Thoracic aorta (tissue), 2 donors: ENCODE measurements around the gene NMRK1. TPM values are rescaled to one million over a fixed set of nuclear protein-coding genes. Genes with fewer than 3 reads are reported as not detected.

Source experiments
- ATAC-seq: fragments of 150-250 bp; one replicate; pipeline ENCODE4 v1.8.0; 2017; ENCODE audit warnings: low read depth; ENCODE audit not compliant: insufficient number of reproducible peaks, low FRiP score
- DNase-seq: peaks from one replicate; pipeline ENCODE4 v3.0.0-alpha.2; 2020; ENCODE audit warnings: low spot score
- H3K27ac ChIP-seq, 2 donors: fragments of 200-600 bp; sonication (generic); 1 replicate in 1 of 2; 2 replicates in 1 of 2; pipeline ENCODE4 v1.5.1; 2016; ENCODE audit warnings: mild to moderate bottlenecking in 2 of 2, moderate library complexity in 2 of 2
- H3K27me3 ChIP-seq: fragments of 200-600 bp; sonication (generic); replicated peaks from 2 replicates; pipeline ENCODE4 v1.6.0; 2016; ENCODE audit warnings: mild to moderate bottlenecking; ENCODE audit not compliant: insufficient read depth
- H3K36me3 ChIP-seq: fragments of 200-600 bp; sonication (generic); one replicate; pipeline ENCODE4 v1.5.1; 2016
- H3K4me1 ChIP-seq, 2 donors: fragments of 200-600 bp; sonication (generic); 1 replicate in 1 of 2; 2 replicates in 1 of 2; pipeline versions ENCODE4 v1.5.1 to v1.6.0; 2016; ENCODE audit warnings: low read depth in 2 of 2, mild to moderate bottlenecking in 1 of 2; ENCODE audit not compliant: control insufficient read depth in 1 of 2
- H3K4me3 ChIP-seq: fragments of 200-600 bp; sonication (generic); 2 replicates; pipeline ENCODE4 v1.5.1; 2016; ENCODE audit warnings: mild to moderate bottlenecking
- H3K9me3 ChIP-seq: fragments of 200-600 bp; sonication (generic); 2 replicates; pipeline ENCODE4 v1.5.1; 2016
- total RNA-seq, 2 donors: library from RNA; depleted of rRNA; stranded (reverse); fragments of >200 nt; gene quantifications; one replicate each; pipeline versions ENCODE4 v1.1.0 to v1.2.3, GENCODE V29; 2016
- TF ChIP-seq, protein P1 (sequence below): fragments of 200-600 bp; sonication (generic); IDR thresholded peaks from one replicate; pipeline ENCODE4 v1.5.1; 2019; ENCODE audit warnings: antibody characterized with exemption

The NMRK1 gene
- total RNA-seq, 2 donors from 2014 or later = 20.2 to 30.6 TPM

DNA sequence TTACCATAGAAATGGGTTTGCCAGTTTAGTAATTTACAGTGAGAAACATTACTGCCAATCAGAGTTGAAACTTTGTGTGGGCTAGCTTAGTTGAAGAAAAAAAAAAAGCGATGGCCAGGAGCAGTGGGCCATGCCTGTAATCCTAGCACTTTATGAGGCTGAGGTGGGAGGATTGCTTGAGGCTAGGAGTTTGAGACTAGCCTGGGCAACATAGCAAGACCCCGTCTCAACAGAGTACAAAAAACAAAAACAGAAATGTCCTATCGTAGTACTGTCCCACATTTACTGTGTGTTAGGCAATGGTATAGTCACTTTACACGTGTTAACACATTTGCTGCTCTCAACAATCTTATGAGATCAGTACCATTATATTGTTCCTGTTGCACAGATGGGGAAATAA, 2.6 kb upstream of the NMRK1 start:
- H3K27ac ChIP-seq = no peak overlapping the region
- no peak for ATAC-seq

DNA sequence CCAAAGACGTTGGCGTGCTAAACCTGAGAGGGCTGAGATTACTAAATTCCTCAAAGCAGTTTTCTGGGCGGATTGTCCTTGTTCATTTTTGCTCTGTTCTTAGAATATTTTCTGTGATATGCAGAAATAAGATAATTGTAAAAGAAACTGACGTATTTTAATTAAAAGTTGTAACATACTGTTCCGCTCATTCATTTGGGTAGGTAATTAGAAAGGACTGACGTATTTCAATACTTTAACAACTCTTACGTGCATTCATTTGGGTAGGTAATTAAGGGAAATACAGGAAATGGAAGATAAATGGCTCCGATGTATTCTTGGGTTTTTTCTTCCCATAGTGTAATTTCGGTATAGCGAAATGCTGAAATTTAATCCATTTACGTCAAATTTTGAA, 1.4 kb upstream of the NMRK1 start:
- Histone ChIP-seq H3K36me3 (no peaks in the 10 kb centered on the region), H3K27ac (peak overlapping the region; percentile 83 to 98), H3K27me3 (no peaks in the 10 kb centered on the region), H3K4me1 (peaks cover 18 to 36% of the 10 kb centered on the region in 2 donors), H3K9me3 (no peaks in the 10 kb centered on the region), H3K4me3 (peak overlapping the region; percentile 99)
- DNase-seq = no peak
- no peak for ATAC-seq
- TF ChIP-seq, protein P1, sequence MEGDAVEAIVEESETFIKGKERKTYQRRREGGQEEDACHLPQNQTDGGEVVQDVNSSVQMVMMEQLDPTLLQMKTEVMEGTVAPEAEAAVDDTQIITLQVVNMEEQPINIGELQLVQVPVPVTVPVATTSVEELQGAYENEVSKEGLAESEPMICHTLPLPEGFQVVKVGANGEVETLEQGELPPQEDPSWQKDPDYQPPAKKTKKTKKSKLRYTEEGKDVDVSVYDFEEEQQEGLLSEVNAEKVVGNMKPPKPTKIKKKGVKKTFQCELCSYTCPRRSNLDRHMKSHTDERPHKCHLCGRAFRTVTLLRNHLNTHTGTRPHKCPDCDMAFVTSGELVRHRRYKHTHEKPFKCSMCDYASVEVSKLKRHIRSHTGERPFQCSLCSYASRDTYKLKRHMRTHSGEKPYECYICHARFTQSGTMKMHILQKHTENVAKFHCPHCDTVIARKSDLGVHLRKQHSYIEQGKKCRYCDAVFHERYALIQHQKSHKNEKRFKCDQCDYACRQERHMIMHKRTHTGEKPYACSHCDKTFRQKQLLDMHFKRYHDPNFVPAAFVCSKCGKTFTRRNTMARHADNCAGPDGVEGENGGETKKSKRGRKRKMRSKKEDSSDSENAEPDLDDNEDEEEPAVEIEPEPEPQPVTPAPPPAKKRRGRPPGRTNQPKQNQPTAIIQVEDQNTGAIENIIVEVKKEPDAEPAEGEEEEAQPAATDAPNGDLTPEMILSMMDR = no peak

More for the DNA sequence above, 2.6 kb upstream of the NMRK1 start:
- no peaks in the 10 kb centered on the region for H3K36me3 ChIP-seq
- no peak overlapping the region for H3K4me3 ChIP-seq
- no peaks in the 10 kb centered on the region for H3K27me3 ChIP-seq
- peaks cover 15 to 36% of the 10 kb centered on the region in 2 donors for H3K4me1 ChIP-seq
- TF ChIP-seq, protein P1 = no peak
- H3K9me3 ChIP-seq = no peaks in the 10 kb centered on the region
- DNase-seq = no peak

DNA sequence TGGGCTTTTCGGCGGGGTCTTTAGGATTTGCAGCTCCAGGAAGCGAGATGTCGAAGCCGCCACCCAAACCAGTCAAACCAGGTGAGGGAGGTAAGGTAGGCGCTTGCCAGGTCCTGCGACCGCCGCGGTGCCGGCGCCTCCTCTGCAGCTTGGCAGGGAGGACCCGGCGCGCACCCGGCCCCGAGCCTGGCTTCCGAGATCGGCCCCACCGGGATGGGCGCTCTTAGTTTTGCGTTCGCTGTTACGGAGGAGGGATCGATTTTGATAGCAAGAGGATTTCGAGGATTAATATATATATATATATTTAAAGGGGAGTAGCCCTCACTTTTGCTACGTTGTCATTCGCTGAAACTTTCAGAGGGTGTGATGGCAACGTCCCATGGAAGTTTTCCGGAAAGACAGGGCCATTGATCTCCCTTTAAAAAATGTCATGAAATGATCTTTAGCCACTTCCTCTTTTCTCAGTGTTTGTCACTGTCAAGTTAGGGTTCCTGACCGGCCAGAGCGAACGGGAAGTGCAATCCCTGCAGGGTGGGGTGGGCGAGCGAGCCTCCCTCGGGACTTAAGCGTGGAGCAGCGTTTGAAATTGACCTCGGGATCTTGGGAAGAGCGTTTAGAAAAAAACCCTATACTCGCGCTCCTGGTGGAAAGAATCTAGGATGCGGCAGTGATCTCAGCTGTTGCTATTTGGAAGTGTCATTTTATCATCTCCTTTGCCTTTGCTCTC, 854 bp upstream of the NMRK1 start:
- H3K27ac ChIP-seq = peak overlapping the region; percentile 83 to 98
- H3K9me3 ChIP-seq = no peaks in the 10 kb centered on the region
- DNase-seq = no peak
- H3K4me1 ChIP-seq = peaks cover 18 to 36% of the 10 kb centered on the region in 2 donors
- H3K36me3 ChIP-seq = no peaks in the 10 kb centered on the region
- TF ChIP-seq, protein P1 = peak; percentile 23
- no peak for ATAC-seq
- no peaks in the 10 kb centered on the region for H3K27me3 ChIP-seq
- H3K4me3 ChIP-seq = peak overlapping the region; percentile 99

DNA sequence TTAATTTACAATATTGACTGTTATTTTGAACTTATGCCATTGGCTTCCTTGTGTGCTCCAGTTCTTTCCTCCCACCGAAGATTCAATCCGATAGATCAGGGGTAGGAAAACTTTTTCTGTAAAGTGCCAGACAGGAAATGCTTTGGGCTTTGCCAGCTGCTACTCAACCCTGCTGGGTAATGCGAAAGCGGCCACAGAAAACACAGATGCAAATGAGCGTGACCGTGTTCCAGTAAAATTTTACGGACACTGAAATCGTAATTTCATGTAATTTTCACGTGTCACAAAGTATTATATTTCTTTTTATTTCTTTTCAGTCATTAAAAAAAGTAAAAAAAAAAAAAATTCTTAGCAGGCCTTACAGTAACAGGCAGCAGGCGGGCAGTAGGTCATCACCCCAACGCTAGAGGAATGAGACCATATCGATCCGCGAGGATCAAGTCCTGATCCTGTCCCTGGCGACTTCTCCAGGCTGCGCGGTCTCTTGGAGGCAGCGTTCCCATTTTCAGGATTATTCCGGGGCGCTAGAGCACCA, 599 bp downstream of the NMRK1 start:
- Histone ChIP-seq H3K4me3 (peak overlapping the region; percentile 99), H3K4me1 (peaks cover 18 to 36% of the 10 kb centered on the region in 2 donors), H3K27ac (peak overlapping the region; percentile 81 to 98), H3K9me3 (no peaks in the 10 kb centered on the region), H3K27me3 (no peaks in the 10 kb centered on the region), H3K36me3 (no peaks in the 10 kb centered on the region)
- TF ChIP-seq, protein P1 = no peak
- ATAC-seq (peak; percentile 47), DNase-seq (no peak)

DNA sequence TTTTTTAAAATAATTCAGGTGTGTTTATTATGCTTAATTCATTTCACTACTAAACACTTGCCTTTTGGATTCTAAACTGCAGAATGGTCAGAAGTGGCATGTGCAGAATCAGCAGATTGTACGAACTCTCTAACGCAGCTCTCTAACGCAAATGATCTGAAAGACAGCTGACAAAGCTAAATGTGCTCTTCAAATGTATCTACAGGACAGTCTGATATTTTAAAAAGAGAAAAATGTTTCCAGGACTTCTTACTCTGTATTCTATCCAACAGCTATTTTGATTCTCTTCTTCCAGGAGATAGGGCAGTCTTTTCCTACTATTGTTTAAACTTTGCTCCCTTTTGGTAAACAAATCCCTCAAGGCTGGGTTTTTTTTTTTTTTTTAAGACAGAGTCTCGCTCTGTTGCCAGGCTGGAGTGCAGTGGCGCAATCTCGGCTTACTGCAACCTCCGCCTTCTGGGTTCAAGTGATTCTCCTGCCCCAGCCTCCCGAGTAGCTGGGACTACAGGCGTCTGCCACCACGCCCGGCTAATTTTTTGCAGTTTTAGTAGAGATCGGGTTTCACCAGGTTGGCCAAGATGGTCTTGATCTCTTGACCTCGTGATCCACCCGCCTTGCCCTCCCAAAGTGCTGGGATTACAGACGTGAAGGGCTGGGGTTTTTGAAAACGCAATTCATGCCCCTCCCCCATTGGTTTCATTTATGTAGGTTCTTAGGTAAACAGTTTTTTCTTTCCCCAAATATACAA, 1.2 kb downstream of the NMRK1 start:
- peak overlapping the region; percentile 99 for H3K4me3 ChIP-seq
- DNase-seq = no peak

More for the DNA sequence above, 1.2 kb downstream of the NMRK1 start:
- H3K36me3 ChIP-seq = no peaks in the 10 kb centered on the region
- ATAC-seq = no peak
- H3K27me3 ChIP-seq = no peaks in the 10 kb centered on the region
- peak overlapping the region; percentile 81 to 98 for H3K27ac ChIP-seq
- TF ChIP-seq, protein P1 = no peak
- no peaks in the 10 kb centered on the region for H3K9me3 ChIP-seq
- H3K4me1 ChIP-seq = peaks cover 18 to 32% of the 10 kb centered on the region in 2 donors
